ENCODE results near the gene SYCE3. TPM values are rescaled to one million over a fixed set of nuclear protein-coding genes. Genes with fewer than 3 reads are reported as not detected.

Gene SYCE3
- total and polyA plus RNA-seq, 9 of the 15 experiments (the other 6 are each of a cell fraction or from before 2014, with no cell fraction given), result 0.56 TPM; not detected in 8

DNA sequence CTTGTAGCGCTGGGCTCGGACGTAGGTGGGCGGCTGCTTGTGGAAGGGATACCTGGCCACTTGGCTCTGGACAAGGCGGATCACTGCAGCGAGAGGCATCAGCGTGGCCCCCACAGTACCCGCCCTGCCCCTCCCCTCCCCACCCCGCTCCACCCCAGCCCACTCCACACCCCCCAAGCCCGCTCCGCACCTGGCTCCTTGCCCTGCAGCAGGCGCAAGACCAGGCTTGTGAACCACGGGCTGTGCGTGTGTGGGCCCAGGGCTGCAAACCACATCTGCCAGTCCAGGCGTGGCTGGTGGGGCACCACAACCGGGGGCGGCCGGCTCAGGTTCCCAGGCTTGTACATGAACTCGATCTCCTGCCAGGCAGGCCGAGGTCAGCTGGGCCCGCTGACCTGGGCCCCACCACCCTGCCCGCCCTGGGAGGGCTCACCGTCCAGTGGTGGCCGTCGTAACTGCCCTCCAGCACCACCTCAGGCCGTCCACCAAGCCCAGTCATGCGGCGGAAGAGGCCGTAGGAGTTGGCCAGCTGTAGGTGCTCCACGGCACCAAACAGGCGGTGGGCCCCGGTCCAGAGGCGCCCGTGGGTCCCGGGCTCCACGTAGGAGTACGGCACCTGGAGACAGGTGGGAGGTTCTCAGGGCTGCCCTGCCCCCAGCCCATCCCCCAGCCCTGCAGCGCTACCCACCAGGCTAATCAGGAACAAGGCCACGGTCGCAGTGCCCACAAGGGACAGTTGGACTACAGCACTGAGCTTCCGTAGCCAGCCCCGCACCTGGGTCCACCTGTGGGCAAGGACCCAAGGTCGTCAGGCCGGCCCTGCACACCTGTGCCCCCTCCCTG, 58.1 kb downstream of the SYCE3 start:
- H3K9me1 ChIP-seq (ENCODE audit: control insufficient read depth, insufficient read depth, low read length), result no peaks in the 10 kb centered on the region
- CTCF ChIA-PET (ENCODE audit: low intra/inter-chr PET ratio), result no interaction called here
- ATAC-seq (no peak), FAIRE-seq (no peak), DNase-seq (ENCODE audit: extremely low read depth in 1 of 4, low spot score in 3 of 4) (no peak)
- H3K27me3 ChIP-seq (ENCODE audit: control insufficient read depth in 2 of 2, insufficient read depth in 2 of 2, low read length in 2 of 2), result no peaks in the 10 kb centered on the region
- no peak overlapping the region for H3K4me3 ChIP-seq
- no peak overlapping the region for H3K27ac ChIP-seq (ENCODE audit: extremely low read depth, low read depth, low read length)
- H3K4me1 ChIP-seq (replicated peaks in 1 of 2; ENCODE audit: control insufficient read depth in 2 of 2, insufficient read depth in 2 of 2, low read length in 2 of 2), result peaks cover 0 to 27% of the 10 kb centered on the region in 2 experiments; a peak in 3 of 5 replicates
- H3K4me2 ChIP-seq (ENCODE audit: insufficient read depth, low read length), result no peak overlapping the region
- no peak overlapping the region for H2AFZ ChIP-seq (ENCODE audit: low read depth, low read length)
- H3K9ac ChIP-seq (ENCODE audit: insufficient read depth in 1 of 2, low read depth in 2 of 2, low read length in 2 of 2), result no peak overlapping the region
- in situ Hi-C loops (cut with MboI), result no loop called here
- H4K20me1 ChIP-seq (replicated peaks; ENCODE audit: control insufficient read depth, insufficient read depth, low read length), result no peaks in the 10 kb centered on the region
- H3K79me2 ChIP-seq (ENCODE audit: control insufficient read depth, insufficient read depth, low read length), result peaks cover 24% of the 10 kb centered on the region
- WGBS (ENCODE audit: insufficient coverage, low coverage, missing lambda C conversion rate), result 94% methylated on average over 12 of the region's 44 CpGs
- peaks cover 22% of the 10 kb centered on the region; the same call in 1 of the 3 replicates for H3K36me3 ChIP-seq (ENCODE audit: control insufficient read depth, insufficient read depth, low read length)
- no TSS peak for BruUV-seq (replicated peaks)
- TF ChIP-seq NR2C1 (IDR thresholded peaks at IDR 0.05) (no peak), NR2C1 (tag; IDR thresholded peaks at IDR 0.05) (no peak), ZNF324 (CRISPR knock-in tag; IDR thresholded peaks at IDR 0.05) (no peak), TEAD4 (IDR thresholded peaks at IDR 0.05; ENCODE audit: low read length) (no peak), TEAD4 (CRISPR knock-in tag; IDR thresholded peaks at IDR 0.05; ENCODE audit: borderline replicate concordance) (no peak), TFAM (CRISPR knock-in tag; conservative IDR thresholded peaks at IDR 0.05) (no peak), ZNF589 (CRISPR knock-in tag; IDR thresholded peaks at IDR 0.05; ENCODE audit: low read depth) (no peak), TCF7L2 (IDR thresholded peaks at IDR 0.05; ENCODE audit: low read depth, low read length) (no peak), SRSF3 (IDR thresholded peaks at IDR 0.05; ENCODE audit: insufficient read depth, low read length) (no peak), ZC3H11A (IDR thresholded peaks at IDR 0.05; ENCODE audit: low read depth, low read length) (no peak), MTA1 (IDR thresholded peaks at IDR 0.05; ENCODE audit: borderline replicate concordance) (no peak), KDM2B (CRISPR knock-in tag; IDR thresholded peaks at IDR 0.05) (no peak), NRF1 (conservative IDR thresholded peaks at IDR 0.05 in 1 of 2, IDR thresholded peaks at IDR 0.05 in 1 of 2) (no peak)
- H3K9me3 ChIP-seq (replicated peaks; ENCODE audit: control insufficient read depth, insufficient read depth, low read depth, low read length), result 0 out of 2 replicates have a peak, but pooled peaks cover 1% of the 10 kb centered on the region
- POLR2A ChIA-PET, result interaction anchor here (1.2 kb wide), 1 partner anchor 34 kb away, joined by 4 read pairs; no protein-coding TSS in a partner anchor
- intact Hi-C loops (cut with micrococcal nuclease), result no loop called here

Measured in K562 (cell line).